Sigmoid colon (tissue), 4 donors: Measurements from ENCODE around the gene R3HDM2.
"Not testable (repeated sequence)": the region's sequence is repeated elsewhere in the genome, so short reads cannot be mapped to it uniquely, and the experiment has no call there.

ENCODE experiments used
- EP300 ChIP-seq, 4 donors: sonication (generic); formaldehyde crosslinking; IDR thresholded peaks; one replicate each; pipeline ENCODE4 v1.6.1; 2017; ENCODE audit warnings: antibody characterized with exemption in 4 of 4
- POLR2A ChIP-seq, 2 donors: fragments of 450-650 bp; IDR thresholded peaks; one replicate each; pipeline ENCODE4 v1.6.1; 2016; ENCODE audit warnings: antibody characterized with exemption in 2 of 2, mild to moderate bottlenecking in 2 of 2, moderate library complexity in 2 of 2
- POLR2AphosphoS5 ChIP-seq, 4 donors: sonication (generic); formaldehyde crosslinking; IDR thresholded peaks; one replicate each; pipeline ENCODE4 v1.6.1; 2017; ENCODE audit warnings: antibody characterized with exemption in 4 of 4
- TF ChIP-seq, protein P1 (sequence below), 4 experiments: fragments of 450-650 bp in 3 of 4; fragments of 200-600 bp in 1 of 4; IDR thresholded peaks; one replicate each; pipeline ENCODE4 v1.5.1; 2016 to 2019; ENCODE audit warnings: antibody characterized with exemption in 4 of 4, mild to moderate bottlenecking in 3 of 4, moderate library complexity in 2 of 4

DNA sequence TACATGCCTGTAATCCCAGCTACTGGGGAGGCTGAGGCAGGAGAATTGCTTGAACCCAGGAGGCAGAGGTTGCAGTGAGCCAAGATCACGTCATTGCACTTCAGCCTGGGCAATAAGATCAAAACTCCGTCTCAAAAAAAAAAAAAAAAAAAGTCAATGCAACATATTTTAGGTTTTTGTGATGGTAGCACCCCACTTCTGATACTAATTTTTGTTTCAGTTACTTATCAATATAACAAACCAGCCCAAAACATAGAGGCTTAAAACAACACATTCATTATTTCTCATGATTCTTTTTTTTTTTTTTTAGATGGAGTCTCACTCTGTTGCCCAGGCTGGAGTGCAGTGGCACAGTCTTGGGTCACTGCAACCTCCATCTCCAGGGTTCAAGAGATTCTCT lies 10.6 kb upstream of the R3HDM2 start:
- TF ChIP-seq, protein P1, sequence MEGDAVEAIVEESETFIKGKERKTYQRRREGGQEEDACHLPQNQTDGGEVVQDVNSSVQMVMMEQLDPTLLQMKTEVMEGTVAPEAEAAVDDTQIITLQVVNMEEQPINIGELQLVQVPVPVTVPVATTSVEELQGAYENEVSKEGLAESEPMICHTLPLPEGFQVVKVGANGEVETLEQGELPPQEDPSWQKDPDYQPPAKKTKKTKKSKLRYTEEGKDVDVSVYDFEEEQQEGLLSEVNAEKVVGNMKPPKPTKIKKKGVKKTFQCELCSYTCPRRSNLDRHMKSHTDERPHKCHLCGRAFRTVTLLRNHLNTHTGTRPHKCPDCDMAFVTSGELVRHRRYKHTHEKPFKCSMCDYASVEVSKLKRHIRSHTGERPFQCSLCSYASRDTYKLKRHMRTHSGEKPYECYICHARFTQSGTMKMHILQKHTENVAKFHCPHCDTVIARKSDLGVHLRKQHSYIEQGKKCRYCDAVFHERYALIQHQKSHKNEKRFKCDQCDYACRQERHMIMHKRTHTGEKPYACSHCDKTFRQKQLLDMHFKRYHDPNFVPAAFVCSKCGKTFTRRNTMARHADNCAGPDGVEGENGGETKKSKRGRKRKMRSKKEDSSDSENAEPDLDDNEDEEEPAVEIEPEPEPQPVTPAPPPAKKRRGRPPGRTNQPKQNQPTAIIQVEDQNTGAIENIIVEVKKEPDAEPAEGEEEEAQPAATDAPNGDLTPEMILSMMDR (IDR thresholded peaks at IDR 0.05), result not testable (repeated sequence)
- not testable (repeated sequence) for TF ChIP-seq POLR2AphosphoS5, POLR2A, EP300 (IDR thresholded peaks at IDR 0.05)
